Fibroblast of lung (primary cell): ENCODE measurements around the gene PF4V1.

Experiments
- EZH2 ChIP-seq: IDR thresholded peaks from 2 replicates; pipeline ENCODE4 v1.5.1; 2012; ENCODE audit warnings: low read length, control low read depth, mild to moderate bottlenecking; ENCODE audit errors: missing control alignments
- TF ChIP-seq, protein P1 (sequence below), 2 donors: IDR thresholded peaks in 1 of 2; conservative IDR thresholded peaks in 1 of 2; 1 replicate in 1 of 2; 2 replicates in 1 of 2; pipeline ENCODE4 v1.5.1; 2011 to 2012; ENCODE audit warnings: low read length in 2 of 2, control low read depth in 1 of 2, inconsistent platforms in 1 of 2, low read depth in 1 of 2, mild to moderate bottlenecking in 1 of 2

DNA sequence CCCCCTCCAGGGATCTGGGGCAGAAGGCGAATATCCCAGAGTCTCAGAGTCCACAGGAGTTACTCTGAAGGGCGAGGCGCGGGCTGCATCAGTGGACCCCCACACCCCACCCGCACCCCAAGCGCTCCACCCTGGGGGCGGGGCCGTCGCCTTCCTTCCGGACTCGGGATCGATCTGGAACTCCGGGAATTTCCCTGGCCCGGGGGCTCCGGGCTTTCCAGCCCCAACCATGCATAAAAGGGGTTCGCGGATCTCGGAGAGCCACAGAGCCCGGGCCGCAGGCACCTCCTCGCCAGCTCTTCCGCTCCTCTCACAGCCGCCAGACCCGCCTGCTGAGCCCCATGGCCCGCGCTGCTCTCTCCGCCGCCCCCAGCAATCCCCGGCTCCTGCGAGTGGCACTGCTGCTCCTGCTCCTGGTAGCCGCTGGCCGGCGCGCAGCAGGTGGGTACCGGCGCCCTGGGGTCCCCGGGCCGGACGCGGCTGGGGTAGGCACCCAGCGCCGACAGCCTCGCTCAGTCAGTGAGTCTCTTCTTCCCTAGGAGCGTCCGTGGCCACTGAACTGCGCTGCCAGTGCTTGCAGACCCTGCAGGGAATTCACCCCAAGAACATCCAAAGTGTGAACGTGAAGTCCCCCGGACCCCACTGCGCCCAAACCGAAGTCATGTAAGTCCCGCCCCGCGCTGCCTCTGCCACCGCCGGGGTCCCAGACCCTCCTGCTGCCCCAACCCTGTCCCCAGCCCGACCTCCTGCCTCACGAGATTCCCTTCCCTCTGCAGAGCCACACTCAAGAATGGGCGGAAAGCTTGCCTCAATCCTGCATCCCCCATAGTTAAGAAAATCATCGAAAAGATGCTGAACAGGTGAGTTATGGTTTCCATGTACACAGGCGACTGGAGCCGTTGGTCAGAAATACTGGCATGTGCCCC is 16.3 kb downstream of the PF4V1 start, which contains the start of gene CXCL1:
- TF ChIP-seq, protein P1, sequence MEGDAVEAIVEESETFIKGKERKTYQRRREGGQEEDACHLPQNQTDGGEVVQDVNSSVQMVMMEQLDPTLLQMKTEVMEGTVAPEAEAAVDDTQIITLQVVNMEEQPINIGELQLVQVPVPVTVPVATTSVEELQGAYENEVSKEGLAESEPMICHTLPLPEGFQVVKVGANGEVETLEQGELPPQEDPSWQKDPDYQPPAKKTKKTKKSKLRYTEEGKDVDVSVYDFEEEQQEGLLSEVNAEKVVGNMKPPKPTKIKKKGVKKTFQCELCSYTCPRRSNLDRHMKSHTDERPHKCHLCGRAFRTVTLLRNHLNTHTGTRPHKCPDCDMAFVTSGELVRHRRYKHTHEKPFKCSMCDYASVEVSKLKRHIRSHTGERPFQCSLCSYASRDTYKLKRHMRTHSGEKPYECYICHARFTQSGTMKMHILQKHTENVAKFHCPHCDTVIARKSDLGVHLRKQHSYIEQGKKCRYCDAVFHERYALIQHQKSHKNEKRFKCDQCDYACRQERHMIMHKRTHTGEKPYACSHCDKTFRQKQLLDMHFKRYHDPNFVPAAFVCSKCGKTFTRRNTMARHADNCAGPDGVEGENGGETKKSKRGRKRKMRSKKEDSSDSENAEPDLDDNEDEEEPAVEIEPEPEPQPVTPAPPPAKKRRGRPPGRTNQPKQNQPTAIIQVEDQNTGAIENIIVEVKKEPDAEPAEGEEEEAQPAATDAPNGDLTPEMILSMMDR (conservative IDR thresholded peaks at IDR 0.05 in 1 of 2, IDR thresholded peaks at IDR 0.05 in 1 of 2; ENCODE audit: low read depth in 1 of 2, low read length in 2 of 2) = no peak
- TF ChIP-seq EZH2 = no peak
